ENCODE results near the gene LGI4. TPM values are rescaled to one million over a fixed set of nuclear protein-coding genes. Genes with fewer than 3 reads are reported as not detected.

Gene LGI4
- total RNA-seq, 1 donor from 2014 or later = 59.3 TPM

DNA sequence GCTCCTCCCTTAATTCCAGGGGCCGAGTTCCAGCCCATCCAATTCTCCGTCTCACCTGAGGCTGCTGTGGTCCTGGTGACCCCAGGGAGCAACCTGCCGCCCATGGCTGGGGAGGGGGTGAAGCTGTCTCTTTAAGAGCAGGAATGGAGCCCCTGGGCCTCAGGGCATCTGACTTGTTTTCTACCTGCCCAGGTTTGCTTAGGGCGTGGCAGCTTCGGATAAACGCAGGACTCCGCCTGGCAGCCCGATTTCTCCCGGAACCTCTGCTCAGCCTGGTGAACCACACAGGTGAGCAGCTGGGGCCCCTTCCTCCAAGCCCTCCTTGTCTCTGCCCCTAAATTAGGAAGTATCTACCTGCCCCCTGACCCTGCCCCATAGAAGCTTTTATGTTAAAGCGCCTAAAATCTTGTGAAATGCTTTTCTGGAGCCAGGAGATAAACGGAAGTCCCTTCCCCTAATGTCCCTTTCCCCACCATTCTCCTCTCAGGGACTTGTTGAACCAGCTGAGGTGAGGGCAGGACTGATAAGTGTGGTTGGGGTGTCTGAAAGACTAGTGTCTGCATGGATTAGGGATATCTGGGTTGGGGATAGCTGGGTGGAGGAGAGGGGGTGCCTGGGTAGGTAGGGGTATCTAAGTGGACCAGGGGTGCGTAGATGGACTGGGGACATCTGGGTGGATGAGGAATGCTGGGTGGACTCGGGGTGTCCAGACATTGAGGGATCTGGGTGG, 18.6 kb downstream of the LGI4 start:
- no peak for DNase-seq (ENCODE audit: low spot score in 2 of 2)
- Histone ChIP-seq H3K4me1 (peaks cover 4 to 6% of the 10 kb centered on the region in 2 donors), H3K27me3 (no peaks in the 10 kb centered on the region), H3K27ac (no peak overlapping the region), H3K9me3 (no peaks in the 10 kb centered on the region), H3K36me3 (no peaks in the 10 kb centered on the region), H3K4me3 (no peak overlapping the region)
- TF ChIP-seq, protein P1, sequence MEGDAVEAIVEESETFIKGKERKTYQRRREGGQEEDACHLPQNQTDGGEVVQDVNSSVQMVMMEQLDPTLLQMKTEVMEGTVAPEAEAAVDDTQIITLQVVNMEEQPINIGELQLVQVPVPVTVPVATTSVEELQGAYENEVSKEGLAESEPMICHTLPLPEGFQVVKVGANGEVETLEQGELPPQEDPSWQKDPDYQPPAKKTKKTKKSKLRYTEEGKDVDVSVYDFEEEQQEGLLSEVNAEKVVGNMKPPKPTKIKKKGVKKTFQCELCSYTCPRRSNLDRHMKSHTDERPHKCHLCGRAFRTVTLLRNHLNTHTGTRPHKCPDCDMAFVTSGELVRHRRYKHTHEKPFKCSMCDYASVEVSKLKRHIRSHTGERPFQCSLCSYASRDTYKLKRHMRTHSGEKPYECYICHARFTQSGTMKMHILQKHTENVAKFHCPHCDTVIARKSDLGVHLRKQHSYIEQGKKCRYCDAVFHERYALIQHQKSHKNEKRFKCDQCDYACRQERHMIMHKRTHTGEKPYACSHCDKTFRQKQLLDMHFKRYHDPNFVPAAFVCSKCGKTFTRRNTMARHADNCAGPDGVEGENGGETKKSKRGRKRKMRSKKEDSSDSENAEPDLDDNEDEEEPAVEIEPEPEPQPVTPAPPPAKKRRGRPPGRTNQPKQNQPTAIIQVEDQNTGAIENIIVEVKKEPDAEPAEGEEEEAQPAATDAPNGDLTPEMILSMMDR (IDR thresholded peaks at IDR 0.05) = no peak
- intact Hi-C loops (cut with DNase I) = no loop called here

DNA sequence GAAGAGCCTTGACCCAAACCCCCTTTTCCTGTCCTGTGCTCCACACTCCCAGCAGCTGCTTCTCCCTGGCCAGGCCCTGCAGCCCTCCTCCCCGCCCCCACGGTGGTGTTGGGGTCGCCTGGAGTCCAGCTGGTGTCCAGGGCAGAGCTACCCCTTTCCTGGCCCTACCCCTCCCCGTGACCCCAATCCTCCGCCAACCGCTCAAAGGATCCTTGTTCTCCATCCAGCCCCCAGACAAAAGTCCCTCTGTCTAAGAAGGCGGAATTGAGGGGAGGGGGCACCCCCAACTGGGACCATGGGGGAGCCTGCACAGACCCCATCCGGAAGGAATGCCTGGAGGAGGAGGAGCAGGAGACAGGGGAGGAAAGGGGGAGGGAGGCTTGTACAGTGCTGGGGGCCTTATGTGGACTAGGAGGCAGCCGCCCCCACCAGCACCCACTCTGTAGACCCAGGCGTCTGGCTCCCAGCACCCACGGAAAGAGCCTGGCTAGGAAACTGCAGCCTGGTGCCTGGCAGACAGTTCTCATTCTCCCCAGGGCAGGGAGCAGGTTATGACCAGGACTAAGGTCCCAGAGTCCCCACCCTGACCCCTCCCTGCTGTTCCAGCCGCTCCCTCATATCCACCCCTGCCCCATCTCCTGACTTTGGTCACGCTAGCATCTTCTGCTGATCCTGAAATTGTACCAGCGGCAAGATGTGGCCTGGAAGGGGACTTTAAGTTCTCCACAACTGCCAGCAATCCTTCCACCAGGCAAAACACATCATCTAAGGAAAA, 19.5 kb downstream of the LGI4 start, which contains the start of gene FXYD3:
Gene FXYD3 (plus strand): TSS at position 647 of the 775 bp plus-strand sequence. CDS start 3,554 bp downstream, outside the sequence.
- Histone ChIP-seq H3K27me3 (no peaks in the 10 kb centered on the region), H3K27ac (no peak within 1 kb of the TSS), H3K4me1 (peaks cover 4 to 6% of the 10 kb centered on the region in 2 donors), H3K4me3 (peak within 1 kb of the TSS; percentile 10 to 55), H3K9me3 (no peaks in the 10 kb centered on the region), H3K36me3 (no peaks in the 10 kb centered on the region)
- DNase-seq (ENCODE audit: low spot score in 2 of 2) = no peak
- TF ChIP-seq, protein P1 (IDR thresholded peaks at IDR 0.05) = no peak
- intact Hi-C loops (cut with DNase I) = loop anchor here (2.0 kb wide), 1 partner anchor 153 kb away; the partner anchor contains the start of gene USF2

DNA sequence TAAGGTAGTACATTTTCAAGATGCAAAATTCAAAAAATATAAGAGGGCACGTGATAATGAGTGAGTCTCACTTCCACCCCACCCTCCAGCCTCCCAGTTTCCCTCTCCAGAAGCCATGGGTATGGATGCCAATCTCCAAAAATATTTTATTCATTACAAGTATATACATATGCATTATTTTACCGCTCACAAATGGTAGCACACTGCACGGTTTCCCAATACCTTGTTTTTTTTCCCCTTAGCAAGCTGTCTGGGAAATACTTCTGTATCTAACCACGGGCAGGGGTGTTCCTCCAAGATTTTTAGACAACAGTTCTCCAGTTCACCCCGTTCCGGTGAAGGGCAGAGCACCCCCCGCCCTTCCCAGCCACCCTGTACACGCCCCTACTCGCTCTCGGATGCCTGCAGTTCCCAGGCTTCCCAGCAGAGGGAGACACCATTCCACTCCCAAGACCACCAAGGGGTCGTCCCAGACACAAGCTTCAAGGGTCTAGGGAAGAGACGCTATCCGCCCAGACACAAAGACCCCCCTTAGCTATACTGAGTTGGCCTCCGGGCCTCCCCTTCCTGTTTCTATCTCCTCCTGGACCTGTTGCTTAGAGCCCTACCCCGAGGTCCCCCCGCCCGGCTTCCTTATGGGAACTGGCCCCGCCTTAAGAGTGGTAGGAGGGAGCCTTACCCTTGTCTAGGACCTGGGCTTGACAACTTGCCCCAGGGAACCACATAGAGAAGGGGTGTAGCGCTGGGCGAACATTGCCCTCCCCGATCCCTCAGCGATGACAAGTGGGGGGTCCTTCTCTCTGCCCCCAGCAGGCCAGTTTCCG, 20.3 kb downstream of the LGI4 start:
- Histone ChIP-seq H3K36me3 (no peaks in the 10 kb centered on the region), H3K4me1 (peaks cover 4 to 6% of the 10 kb centered on the region in 2 donors)
- intact Hi-C loops (cut with DNase I) = loop anchor here (1.0 to 2.0 kb wide), 3 partner anchors 10 to 154 kb away; partner anchors contain the start of genes LGI4 and USF2

DNA sequence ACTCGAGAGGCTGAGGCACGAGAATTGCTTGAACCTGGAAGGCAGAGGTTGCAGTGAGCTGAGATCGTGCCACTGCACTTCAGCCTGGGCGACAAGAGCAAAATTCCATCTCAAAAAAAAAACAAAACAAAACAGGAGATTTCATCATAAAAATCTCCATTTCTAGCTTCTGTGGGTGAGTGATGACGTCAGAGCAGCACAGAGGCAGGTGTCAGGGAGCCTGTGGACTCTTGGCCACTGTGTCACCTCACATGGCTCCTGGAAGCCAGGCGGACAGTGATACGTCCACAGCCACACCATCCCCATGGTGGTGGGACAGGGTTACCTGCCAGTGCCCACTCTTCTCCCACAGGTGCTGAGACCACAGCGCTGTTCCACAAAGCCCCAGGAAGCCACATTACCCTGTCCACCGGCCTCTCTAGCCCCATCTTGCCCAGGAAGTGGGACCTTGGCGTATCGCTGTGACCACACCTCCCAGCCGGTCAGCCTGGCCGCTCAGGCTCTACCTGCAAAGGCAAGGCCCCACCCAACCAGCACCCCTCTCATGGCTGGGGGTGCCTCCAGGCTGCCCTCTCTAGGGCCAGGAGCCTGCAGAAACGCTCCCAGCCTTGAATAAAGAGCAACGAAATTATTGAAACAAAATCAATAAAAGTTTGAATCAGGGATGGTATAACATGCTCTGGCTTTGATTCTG, 21.7 kb downstream of the LGI4 start:
- Histone ChIP-seq H3K9me3 (no peaks in the 10 kb centered on the region), H3K27ac (no peak overlapping the region), H3K4me1 (peaks cover 4 to 6% of the 10 kb centered on the region in 2 donors), H3K4me3 (no peak overlapping the region), H3K27me3 (no peaks in the 10 kb centered on the region), H3K36me3 (no peaks in the 10 kb centered on the region)
- no peak for DNase-seq (ENCODE audit: low spot score in 2 of 2)
- TF ChIP-seq, protein P1 (IDR thresholded peaks at IDR 0.05) = no peak
- intact Hi-C loops (cut with DNase I) = no loop called here

More for the DNA sequence above, 20.3 kb downstream of the LGI4 start:
- Histone ChIP-seq H3K27ac (no peak overlapping the region), H3K27me3 (no peaks in the 10 kb centered on the region), H3K4me3 (peak overlapping the region; percentile 10 to 55), H3K9me3 (no peaks in the 10 kb centered on the region)
- TF ChIP-seq, protein P1 (IDR thresholded peaks at IDR 0.05) = peak; percentile 93 to 99 (median 98)
- DNase-seq (ENCODE audit: low spot score in 2 of 2) = peak in 1 of 2 donors; percentile 80

DNA sequence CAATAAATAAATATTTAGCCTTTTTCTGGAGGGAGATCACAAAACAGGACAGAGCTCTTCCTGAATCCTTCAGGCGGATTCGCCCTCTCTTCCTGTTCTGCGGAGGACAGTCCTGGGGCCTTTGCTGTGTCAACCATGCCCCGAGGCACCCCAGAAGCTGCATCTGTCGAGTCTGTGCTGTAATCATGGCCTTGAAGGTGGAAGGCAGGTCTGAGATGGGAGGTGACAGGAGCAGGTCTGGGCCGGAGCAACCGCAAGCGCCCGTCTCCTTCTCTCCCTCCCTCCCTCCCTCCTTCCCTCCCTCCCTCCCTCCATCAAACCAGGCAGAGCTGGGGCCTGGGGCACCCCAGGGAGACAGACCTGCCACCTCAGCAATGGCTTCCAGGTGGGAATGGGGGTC, 23.9 kb downstream of the LGI4 start:
- Histone ChIP-seq H3K4me1 (peaks cover 4 to 6% of the 10 kb centered on the region in 2 donors), H3K27ac (no peak overlapping the region)
- intact Hi-C loops (cut with DNase I) = no loop called here

More for the DNA sequence above, 23.9 kb downstream of the LGI4 start:
- H3K36me3 ChIP-seq = no peaks in the 10 kb centered on the region
- H3K9me3 ChIP-seq = no peaks in the 10 kb centered on the region
- no peak for DNase-seq (ENCODE audit: low spot score in 2 of 2)
- H3K4me3 ChIP-seq = no peak overlapping the region
- TF ChIP-seq, protein P1 (IDR thresholded peaks at IDR 0.05) = no peak
- H3K27me3 ChIP-seq = no peaks in the 10 kb centered on the region

Data from ascending aorta (tissue), 2 donors.